Choroid plexus epithelial cell (primary cell): Measurements from ENCODE around the gene WHAMM.

ENCODE experiments used
- DNase-seq: peaks from one replicate; pipeline ENCODE4 v3.0.0-alpha.2; 2010; ENCODE audit warnings: low read depth
- H3K4me3 ChIP-seq: 2 replicates; pipeline ENCODE4 v1.5.1; 2011; ENCODE audit warnings: low read depth, mild to moderate bottlenecking, control low read depth, low read length, moderate library complexity
- CTCF ChIP-seq: conservative IDR thresholded peaks from 2 replicates; pipeline ENCODE4 v1.5.1; 2011; ENCODE audit warnings: low read depth, mild to moderate bottlenecking, control low read depth, inconsistent platforms, low read length, moderate library complexity

Gene WHAMM

DNA sequence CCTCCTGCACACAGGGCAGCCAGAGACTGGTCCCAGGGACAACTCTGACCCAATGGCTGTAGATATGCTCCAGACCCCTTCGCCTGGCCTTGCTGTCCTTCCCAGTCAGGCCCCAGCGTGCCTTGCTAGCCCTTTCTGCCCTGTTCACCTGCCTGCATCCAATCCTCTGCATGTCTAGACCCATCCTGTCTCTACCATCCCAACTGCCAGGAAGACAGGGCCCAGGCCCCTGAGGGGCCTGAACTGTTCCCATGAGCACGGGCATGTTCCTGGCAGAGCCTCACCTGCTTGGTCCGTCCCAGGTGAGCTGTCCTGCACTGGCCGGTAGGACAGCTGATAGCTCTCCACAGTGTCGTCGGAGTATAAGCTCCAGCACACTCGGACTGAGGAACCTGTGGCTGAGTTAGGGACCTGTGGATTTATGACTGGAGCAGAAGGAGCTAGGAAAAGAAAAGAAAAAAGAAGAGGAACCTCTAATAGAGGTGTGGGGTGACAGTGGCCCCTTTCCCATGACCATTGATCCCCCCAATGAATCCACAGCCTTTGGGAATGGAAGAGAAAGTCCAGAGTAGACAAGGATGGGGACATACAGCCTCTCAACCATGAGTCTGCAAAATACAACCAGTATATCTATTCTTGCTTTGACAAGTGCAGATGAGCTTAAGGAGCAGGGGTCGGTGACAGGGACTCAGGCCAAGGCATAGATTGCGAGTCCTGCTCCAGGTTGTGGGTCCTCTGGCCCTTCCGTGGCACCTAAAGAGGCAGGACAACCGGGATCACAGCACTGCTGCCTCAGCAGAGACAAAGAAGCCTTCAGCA, 37.4 kb upstream of the WHAMM start:
- no peak overlapping the region for H3K4me3 ChIP-seq
- DNase-seq: no peak
- TF ChIP-seq CTCF: no peak

DNA sequence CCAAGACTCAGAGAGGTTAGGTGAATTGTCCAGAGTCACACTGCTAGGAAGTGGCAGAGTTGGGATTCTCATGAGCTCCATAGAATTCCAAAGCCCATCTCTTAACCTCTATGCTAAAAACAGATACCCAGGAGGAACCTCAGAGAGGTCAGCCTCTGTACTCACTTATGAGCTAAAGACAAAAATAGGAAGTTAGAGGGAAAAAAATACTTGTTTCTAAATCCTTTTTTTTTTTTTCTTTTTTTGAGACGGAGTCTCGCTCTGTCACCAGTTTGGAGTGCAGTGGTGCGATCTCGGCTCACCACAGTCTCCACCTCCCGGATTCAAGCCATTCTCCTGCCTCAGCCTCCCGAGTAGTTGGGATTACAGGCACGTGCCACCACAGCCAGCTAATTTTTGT, 34.9 kb upstream of the WHAMM start:
- DNase-seq: no peak
- H3K4me3 ChIP-seq: no peak overlapping the region
- no peak for TF ChIP-seq CTCF

DNA sequence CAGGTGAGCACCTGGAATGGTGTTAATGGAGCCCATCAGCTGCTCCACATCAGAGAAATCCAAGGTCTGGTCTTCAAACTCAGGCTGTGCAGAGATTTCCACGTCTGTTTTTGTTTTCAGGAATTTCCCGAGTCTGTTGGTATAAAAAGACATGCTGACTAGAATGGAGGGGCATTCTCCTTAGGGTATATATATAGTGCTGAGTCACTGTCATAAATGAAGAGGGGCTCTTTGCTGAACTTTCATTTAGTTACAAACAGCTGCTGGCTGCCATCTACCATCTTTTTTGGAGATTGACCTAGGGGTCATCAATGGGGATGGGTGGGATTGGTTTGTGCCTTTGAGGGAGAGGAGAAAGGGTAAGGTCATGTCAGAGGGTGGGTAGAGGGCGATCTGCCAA, 30.7 kb upstream of the WHAMM start:
- no peak for DNase-seq
- no peak overlapping the region for H3K4me3 ChIP-seq
- TF ChIP-seq CTCF: no peak

DNA sequence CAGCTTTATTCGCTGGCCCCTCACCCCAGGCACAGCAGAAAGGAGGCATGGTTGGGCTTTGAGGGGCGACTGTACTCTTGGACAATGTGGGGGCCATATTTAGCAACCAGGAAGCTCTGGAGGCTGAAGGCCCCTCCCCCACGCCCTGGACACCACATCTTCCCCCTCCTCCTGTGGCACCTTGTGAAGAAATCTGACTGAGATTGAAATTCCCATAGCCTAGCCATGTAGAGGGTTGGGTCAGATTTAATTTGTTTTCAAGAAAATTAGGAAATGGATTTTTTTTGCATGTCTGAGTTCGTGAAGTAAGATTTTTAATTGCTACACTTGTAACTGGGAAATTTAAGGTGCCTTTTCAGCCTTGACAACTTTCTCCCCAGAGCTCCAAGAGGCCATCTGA, 28.1 kb upstream of the WHAMM start:
- no peak for DNase-seq
- TF ChIP-seq CTCF: no peak

GRCh38 chr15:82788496-82788895, 20.9 kb upstream of the WHAMM start:
- H3K4me3 ChIP-seq: no peak overlapping the region
- TF ChIP-seq CTCF: no peak
- DNase-seq: no peak

More for the DNA sequence above, 28.1 kb upstream of the WHAMM start:
- no peak overlapping the region for H3K4me3 ChIP-seq

DNA sequence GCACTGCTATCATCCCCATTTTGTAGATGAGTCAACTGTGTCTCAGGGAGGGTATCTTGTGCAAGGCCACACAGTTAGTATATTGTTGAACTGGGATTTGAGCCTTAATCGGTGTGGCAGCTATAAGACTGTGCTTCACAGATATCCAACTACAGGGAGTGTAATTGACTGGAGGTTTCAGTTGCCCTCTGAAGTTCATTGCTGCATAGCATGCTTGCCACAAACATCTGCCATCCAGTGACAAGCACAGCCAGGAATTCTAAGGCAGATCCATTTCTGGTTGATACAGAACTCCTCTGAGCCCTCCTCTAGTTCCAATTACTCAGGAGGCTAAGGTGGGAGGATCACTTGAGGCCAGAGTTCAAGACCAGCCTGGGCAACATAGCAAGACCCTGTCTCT, 19.9 kb upstream of the WHAMM start:
- TF ChIP-seq CTCF: no peak
- no peak overlapping the region for H3K4me3 ChIP-seq
- no peak for DNase-seq

DNA sequence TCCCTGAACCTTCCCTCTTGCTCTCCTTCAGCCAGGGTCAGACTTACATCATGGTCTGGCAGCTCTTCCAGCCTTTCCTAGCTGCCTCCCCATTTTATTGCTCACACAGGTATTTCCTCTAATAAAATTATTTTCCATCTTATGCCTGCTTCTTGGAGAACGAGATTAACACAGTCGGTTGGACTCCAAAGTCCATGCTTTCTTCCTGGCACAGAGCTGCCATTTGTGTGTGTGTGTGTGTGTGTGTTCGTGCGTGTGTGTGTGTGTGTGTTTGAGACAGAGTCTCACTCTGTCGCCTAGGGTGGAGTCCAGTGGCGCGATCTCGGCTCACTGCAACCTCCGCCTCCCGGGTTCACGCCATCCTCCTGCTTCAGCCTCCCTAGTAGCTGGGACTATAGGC, 19.1 kb upstream of the WHAMM start:
- no peak overlapping the region for H3K4me3 ChIP-seq
- no peak for DNase-seq
- no peak for TF ChIP-seq CTCF
